ENCODE results near the gene GNB1. TPM values are rescaled to one million over a fixed set of nuclear protein-coding genes. Genes with fewer than 3 reads are reported as not detected.

The GNB1 gene
- total and polyA plus RNA-seq, 3 donors from 2014 or later = 223 to 256 (median 240) TPM

GRCh38 chr1:1883092-1883873 is 7.6 kb downstream of the GNB1 start:
- no peak for TF ChIP-seq CTCF (IDR thresholded peaks at IDR 0.05)
- no peak for TF ChIP-seq POLR2A (IDR thresholded peaks at IDR 0.05)
- intact Hi-C loops (cut with DNase I; ENCODE audit: low total_unique reads) = no loop called here
- Histone ChIP-seq H3K27ac (peak overlapping the region; percentile 15 to 23), H3K36me3 (ENCODE audit: low read depth, missing control alignments) (no peaks in the 10 kb centered on the region), H3K4me3 (no peak overlapping the region), H3K4me1 (peaks cover 39% of the 10 kb centered on the region), H3K9me3 (no peaks in the 10 kb centered on the region), H3K27me3 (no peaks in the 10 kb centered on the region)
- WGBS, 2 donors = 32 to 53% methylated on average over 4 of the region's 4 CpGs
- DNase-seq = no peak

- no peaks in the 10 kb centered on the region for H3K27me3 ChIP-seq
- TF ChIP-seq POLR2A (IDR thresholded peaks at IDR 0.05) (no peak), CTCF (IDR thresholded peaks at IDR 0.05) (no peak)
- intact Hi-C loops (cut with DNase I; ENCODE audit: low total_unique reads) = no loop called here
- no peaks in the 10 kb centered on the region for H3K36me3 ChIP-seq (ENCODE audit: low read depth, missing control alignments)
- H3K4me1 ChIP-seq = peaks cover 28% of the 10 kb centered on the region
- H3K9me3 ChIP-seq = no peaks in the 10 kb centered on the region
- H3K27ac ChIP-seq = peak overlapping the region in 1 of 2 donors; percentile 47
- H3K4me3 ChIP-seq = no peak overlapping the region
- DNase-seq = no peak
- 62 to 71% methylated on average over 5 to 6 of the region's 6 CpGs for WGBS, 2 donors
These were observed 9.2 kb downstream of the GNB1 start for GRCh38 chr1:1881727-1882126.

GRCh38 chr1:1880617-1881312 is 10.1 kb downstream of the GNB1 start:
- DNase-seq = no peak
- peaks cover 35% of the 10 kb centered on the region for H3K4me1 ChIP-seq
- intact Hi-C loops (cut with DNase I; ENCODE audit: low total_unique reads) = no loop called here
- no peaks in the 10 kb centered on the region for H3K27me3 ChIP-seq
- H3K9me3 ChIP-seq = no peaks in the 10 kb centered on the region
- peak overlapping the region in 1 of 2 donors; percentile 47 for H3K27ac ChIP-seq
- H3K4me3 ChIP-seq = no peak overlapping the region
- no peaks in the 10 kb centered on the region for H3K36me3 ChIP-seq (ENCODE audit: low read depth, missing control alignments)
- 40 to 54% methylated on average over 13 of the region's 13 CpGs for WGBS, 2 donors
- TF ChIP-seq POLR2A (IDR thresholded peaks at IDR 0.05) = no peak
- TF ChIP-seq CTCF (IDR thresholded peaks at IDR 0.05) = no peak

- peaks cover 38% of the 10 kb centered on the region for H3K4me1 ChIP-seq
- TF ChIP-seq CTCF (IDR thresholded peaks at IDR 0.05) = no peak
- TF ChIP-seq POLR2A (IDR thresholded peaks at IDR 0.05) = no peak
- WGBS, 2 donors = 87 to 94% methylated on average over 5 of the region's 5 CpGs
- H3K27me3 ChIP-seq = no peaks in the 10 kb centered on the region
- intact Hi-C loops (cut with DNase I; ENCODE audit: low total_unique reads) = no loop called here
- no peaks in the 10 kb centered on the region for H3K36me3 ChIP-seq (ENCODE audit: low read depth, missing control alignments)
- DNase-seq = no peak
- no peak overlapping the region for H3K27ac ChIP-seq
- H3K4me3 ChIP-seq = no peak overlapping the region
- no peaks in the 10 kb centered on the region for H3K9me3 ChIP-seq
These were observed 10.9 kb downstream of the GNB1 start for GRCh38 chr1:1879942-1880341.

Data from testis (tissue), 3 donors.